GM19395 (cell line): Measurements from ENCODE around the gene YKT6.
"Not testable (repeated sequence)": the region's sequence is repeated elsewhere in the genome, so short reads cannot be mapped to it uniquely, and the experiment has no call there.

Experiments used
- ATAC-seq: cut with Tn5 transposase; IDR thresholded peaks from one replicate; pipeline ENCODE4 v1.9.1; 2021; ENCODE audit warnings: mild to moderate bottlenecking, moderate library complexity; ENCODE audit not compliant: unreplicated experiment

YKT6 gene

GRCh38 chr7:44171901-44172300 is 28.9 kb upstream of the YKT6 start:
- not testable (repeated sequence) for ATAC-seq

- ATAC-seq = no peak
Measured at GRCh38 chr7:44172352-44172751, 28.4 kb upstream of the YKT6 start.

- no peak for ATAC-seq
Measured at GRCh38 chr7:44172803-44173424, 27.9 kb upstream of the YKT6 start.

DNA sequence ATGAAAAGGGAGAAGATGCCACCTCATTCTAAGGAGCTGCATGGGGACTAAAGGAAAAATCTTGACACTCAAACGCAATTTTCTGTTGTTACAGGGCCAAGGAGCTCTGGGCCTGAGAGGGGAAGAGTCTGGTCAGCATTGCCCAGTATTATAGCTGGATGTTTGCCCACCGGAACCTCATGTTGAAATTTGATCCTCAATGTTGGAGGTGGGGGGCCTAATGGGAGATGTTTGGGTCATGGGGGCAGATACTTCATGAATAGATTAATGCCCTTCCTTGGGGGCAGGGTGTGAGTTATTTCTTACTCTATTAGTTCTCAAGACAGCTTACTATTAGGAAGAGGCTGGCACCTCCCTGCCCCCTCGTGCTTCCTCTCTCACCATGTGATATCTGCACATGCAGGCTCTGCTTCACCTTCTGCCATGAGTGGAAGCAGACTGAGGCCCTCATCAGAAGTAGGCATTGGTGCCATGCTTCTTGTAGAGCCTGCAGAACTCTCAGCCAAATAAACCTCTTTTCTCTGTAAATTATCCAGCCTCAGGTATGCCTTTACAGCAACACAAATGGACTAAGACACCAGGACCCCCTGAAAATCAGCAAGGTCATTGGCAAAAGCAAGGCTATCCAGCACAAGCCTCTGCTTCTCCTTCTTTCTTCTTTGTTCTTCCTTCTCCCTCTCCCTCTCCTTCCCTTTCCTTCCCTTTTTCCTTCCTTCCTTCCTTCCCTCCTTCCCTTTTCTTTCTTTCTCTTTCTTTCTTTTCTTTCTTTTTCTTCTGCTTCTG is 26.7 kb upstream of the YKT6 start:
- ATAC-seq = no peak

DNA sequence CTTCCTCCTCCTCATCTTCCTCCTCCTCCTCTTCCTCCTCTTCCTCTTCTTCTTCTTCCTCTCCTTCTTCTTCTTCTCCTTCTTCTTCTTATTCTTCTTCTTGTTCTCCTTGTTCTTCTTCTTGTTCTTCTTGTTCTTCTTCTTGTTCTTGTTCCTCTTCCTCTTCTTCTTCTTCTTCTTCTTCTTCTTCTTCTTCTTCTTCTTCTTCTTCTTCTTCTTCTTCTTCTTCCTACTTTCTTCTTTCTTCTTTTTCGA is 26.2 kb upstream of the YKT6 start:
- ATAC-seq = not testable (repeated sequence)

- ATAC-seq = no peak
Measured at GRCh38 chr7:44175730-44176129, 25.0 kb upstream of the YKT6 start.

GRCh38 chr7:44176486-44176885 is 24.3 kb upstream of the YKT6 start:
- ATAC-seq = no peak

DNA sequence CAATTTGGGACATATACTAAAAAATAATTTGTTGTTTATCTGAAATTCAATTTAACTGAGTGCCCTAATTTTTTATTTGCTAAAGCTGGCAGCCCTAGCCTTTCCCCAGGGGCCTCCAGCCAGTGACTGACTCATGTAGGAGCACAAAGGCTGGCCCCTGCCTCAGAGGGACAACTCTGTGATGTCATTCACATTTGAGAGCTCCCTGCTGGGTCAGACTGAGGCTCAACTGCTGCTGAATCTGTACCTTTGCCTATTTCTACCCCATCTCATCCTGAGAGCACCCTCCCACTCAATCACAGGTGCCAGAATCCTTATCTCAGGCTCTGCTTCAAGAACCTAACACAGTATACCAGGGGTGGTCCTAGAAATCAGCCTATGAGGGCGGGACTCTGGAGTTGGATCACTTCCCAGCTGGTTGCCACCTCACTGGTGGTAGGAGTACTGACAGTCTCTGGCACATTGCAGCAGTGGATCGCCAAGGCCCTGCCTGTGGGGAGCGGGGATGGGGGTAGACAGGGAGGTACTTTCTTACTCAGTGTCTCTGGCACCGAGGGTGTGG is 23.1 kb upstream of the YKT6 start:
- no peak for ATAC-seq

GRCh38 chr7:44180631-44181030 is 20.1 kb upstream of the YKT6 start:
- no peak for ATAC-seq

DNA sequence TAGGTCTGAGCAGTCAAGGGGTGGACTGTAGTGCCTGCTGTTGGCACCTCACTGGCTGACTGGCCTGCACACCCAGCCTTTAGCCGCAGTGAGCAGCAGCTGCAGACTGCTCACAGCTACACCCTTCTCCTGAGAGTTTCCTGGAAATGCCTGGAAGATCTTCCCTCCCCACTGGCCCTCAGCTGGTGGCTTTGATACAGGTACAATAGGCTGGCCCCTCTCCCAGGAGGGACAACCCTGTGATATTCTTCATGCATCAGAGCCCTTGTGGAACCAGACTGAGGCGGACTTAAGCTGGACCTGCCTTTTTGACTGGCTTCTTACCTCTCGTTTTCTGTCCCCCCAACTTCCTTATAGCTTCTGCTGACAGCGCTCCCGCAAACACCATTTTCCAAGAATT is 18.0 kb upstream of the YKT6 start:
- ATAC-seq = no peak

DNA sequence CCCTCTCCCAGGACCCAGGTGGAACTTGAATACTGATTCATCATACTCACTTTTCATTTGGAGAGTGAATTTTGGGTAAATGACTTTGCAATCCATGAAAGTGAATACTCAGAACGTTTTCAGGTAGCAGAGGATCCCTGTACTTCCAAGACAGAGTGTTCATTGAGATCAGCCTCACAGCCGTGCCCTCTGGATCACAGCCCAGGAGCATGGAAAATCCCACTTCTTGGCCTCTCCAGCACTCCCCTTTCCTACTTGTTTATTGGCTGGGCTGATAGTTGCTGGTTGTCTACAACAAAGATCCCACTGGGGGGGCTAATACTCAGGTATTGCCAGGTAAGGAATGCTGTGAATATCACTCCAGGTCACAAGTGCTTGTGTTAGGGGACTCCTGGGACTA is 17.4 kb upstream of the YKT6 start:
- ATAC-seq = no peak

GRCh38 chr7:44184206-44184872 is 16.4 kb upstream of the YKT6 start:
- no peak for ATAC-seq

DNA sequence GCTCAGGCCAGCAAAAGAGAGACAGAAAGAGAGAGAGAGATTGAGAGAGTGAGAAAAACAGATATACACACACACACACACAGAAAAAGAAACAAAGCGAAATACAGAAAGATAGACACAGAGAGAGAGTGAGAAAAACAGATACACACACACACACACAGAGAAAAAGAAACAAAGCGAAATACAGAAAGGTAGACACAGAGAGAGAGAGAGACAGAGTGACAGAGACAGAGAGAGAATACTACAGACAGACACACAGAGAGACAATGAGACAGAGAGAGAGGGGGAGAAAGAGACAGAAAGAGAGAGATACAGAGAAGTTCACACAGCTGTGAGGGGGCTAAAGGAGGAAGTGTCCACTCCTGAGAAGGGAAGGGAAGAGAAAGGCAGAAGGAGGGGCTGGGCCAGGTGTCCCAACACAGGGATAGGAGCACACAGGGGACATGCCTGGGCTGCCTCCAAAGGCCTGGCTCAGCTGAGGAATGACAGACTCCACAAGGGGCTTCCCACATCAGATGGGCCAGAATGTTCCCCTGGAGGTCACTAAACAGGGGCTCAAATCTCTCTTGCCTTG is 15.8 kb upstream of the YKT6 start:
- ATAC-seq = no peak

DNA sequence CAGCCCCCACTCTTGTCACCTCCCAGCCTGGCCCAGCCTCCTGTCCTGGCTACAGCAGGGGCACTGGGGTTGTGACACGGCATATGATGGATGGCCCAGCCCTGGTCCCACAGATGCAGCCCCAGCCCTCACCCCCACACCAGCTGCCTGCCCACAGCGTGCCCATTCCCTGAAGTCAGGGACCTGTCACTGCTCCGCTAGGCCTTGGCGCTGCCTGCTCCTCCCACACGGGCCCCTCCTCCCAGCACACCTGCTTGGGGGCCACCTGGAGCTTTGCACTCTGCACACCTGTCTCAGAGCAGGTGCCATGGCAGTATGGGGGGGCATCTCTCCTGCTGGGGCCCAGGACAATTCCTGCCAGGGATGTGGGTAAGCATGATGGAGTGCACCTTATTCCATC is 15.0 kb upstream of the YKT6 start:
- no peak for ATAC-seq

- ATAC-seq = no peak
Measured at GRCh38 chr7:44186736-44187135, 14.0 kb upstream of the YKT6 start.

DNA sequence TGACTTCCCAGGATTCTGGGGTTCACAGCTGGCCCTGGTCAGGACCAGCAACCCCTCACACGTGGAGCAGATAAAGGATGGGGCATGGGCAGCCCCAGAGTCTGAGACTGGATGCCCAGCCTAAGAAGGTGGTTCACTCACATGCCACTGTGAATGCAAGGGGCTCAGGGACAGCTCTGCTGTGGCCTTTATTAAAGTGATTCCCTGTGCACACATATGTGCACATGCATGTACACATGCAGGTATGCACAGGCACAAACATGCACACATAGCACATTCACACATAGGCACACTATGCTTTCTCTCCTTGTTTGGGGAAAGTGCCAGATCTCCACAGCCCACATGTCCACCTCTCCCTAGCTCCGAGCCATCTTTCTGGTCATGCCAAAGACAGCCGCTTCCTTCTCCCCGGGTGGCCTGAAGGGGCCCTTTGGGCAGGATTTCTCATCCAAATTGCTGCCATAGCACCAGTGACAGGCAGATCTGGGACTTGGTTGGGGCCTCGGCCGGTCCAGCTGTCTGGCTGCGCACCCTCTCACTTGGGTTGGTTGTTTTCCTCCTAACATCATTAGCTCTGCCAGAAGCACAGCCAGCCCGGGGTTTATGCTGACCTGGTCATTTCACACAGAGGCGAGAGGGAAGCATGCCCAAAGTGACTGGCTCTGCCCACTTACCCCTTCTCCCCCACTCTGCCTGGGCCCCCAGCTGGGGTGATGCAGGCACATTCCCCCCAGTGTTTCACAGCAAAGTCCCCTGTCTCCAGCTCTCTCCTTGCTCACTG is 13.0 kb upstream of the YKT6 start:
- ATAC-seq = no peak

- ATAC-seq = no peak
Measured at GRCh38 chr7:44188480-44189225, 12.1 kb upstream of the YKT6 start.

GRCh38 chr7:44189286-44189992 is 11.3 kb upstream of the YKT6 start, which contains the start of gene GCK:
Gene GCK (minus strand): TSS chr7:44189439. CDS start chr7:44188953, 486 bp downstream.
- ATAC-seq = no peak
